NCI-H524 treated with DMSO at 0.1 percent for 48 hours (cell line): ENCODE results near the gene NDUFS1.
A peak's percentile ranks its signal among the peaks of the same experiment; 100 is the strongest.
"Not testable (repeated sequence)": the region's sequence is repeated elsewhere in the genome, so short reads cannot be mapped to it uniquely, and the experiment has no call there.

ENCODE experiments used
- DNase-seq: peaks from one replicate; lab custom pipeline; 2025; lab: John Stamatoyannopoulos, UW

NDUFS1 gene

DNA sequence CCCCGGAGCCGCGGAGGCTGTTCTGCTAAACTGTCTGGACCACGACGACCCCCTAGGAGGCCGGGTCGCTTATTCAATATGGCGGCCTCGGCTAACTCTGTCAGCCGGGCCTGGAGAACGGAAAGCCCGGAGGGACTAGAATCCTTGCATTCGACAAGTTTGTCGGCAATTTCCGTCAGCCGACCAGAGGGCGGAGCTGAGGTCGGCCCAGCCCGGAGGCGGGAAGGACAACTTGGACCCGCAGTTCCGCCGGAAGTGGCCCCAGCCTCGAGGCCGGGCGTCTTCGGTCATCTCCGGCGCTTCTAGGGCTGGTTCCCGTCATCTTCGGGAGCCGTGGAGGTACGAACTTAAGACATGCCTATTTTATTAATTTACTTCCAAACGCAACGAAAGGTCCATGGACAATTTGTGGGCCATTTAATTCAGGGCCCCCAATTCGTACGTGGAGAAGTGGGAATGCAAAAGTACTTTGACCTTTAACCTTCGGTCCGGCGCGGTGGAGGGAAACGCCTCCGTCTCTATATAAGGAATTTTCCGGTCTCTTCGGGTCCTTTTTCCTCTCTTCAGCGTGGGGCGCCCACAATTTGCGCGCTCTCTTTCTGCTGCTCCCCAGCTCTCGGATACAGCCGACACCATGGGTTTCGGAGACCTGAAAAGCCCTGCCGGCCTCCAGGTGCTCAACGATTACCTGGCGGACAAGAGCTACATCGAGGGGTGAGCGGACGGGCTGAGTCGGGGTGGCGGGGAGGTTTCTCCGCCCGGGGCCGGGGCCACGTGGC is at the start of gene NDUFS1, which contains the start of gene EEF1B2:
TSS of gene NDUFS1 (minus strand) at position 99 of the 779 bp plus-strand sequence. CDS start 5,766 bp downstream, outside the sequence.
TSS of gene EEF1B2 (plus strand) at position 550 of the 779 bp plus-strand sequence. CDS start at position 635, 85 bp downstream.
- peak; percentile 71 for DNase-seq

DNA sequence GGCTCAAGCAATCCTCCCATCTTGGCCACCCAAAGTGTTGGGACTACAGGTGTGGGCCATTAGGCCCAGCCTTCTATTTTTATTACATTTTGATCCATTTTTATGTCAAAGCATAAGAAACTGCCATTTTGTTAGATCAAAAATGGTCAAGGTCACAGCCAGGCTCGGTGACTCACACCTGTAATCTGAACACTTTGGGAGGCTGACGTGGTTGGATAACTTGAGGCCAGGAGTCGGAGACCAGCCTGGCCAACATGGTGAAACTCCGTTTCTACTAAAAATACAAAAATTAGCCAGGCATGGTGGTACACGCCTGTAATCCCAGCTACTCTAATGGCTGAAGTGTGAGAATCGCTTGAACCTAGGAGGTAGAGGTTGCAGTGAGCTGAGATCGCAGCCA is 49.7 kb upstream of the NDUFS1 start:
- no peak for DNase-seq

DNA sequence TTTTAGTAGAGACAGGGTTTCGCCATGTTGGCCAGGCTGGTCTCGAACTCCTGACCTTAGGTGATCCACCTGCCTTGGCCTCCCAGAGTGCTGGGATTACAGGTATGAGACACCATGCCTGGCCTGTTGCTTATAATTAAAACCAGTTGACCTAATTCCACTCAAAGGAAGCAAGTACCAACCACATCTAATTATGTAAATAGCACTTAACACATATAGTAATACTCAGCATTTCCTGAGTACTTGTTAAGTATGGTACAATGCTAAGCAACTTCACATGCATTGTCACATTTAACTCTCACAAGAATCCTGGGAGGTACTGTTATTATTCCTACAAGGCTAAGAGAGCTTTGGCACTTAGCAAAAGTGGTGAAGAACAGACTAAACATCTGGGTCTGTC is 48.1 kb upstream of the NDUFS1 start:
- not testable (repeated sequence) for DNase-seq

DNA sequence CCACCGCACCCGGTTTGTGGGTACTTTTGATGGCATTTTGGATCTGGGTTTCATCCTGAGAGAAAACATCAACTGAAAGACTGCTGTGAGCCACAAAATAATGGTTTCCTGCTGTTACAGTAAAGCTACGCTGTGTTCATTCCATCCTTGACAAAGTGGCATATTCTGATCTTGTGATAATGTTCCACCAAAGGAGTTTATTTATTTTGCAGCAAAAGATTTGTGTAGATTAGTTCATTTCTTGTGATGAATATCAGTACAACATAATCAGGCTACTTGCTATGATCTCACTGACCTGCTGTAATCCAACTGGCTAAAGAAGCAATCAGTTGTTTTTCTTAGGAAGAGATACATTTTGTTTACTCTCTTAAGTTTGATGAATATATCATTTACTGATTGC is 45.5 kb upstream of the NDUFS1 start:
- DNase-seq, result no peak

DNA sequence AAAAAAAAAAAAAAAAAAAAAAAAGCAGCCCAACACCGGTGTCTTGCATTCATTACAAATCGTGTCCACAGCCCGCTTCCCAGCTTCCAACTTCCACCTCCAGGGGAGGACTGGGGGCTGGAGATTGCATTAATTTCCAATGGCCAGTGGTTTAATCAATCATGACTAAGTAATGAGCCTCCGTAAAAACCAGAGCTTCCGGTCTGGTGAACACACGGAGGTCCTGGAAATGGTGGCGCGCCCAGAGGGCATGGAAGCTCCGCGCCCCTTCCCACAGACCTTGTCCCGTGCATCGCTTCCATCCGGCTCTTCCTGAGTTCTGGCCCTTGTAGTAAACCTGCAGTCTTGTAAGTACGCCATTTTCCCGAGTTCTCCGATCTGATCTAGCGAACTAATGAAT is 44.1 kb upstream of the NDUFS1 start:
- no peak for DNase-seq

DNA sequence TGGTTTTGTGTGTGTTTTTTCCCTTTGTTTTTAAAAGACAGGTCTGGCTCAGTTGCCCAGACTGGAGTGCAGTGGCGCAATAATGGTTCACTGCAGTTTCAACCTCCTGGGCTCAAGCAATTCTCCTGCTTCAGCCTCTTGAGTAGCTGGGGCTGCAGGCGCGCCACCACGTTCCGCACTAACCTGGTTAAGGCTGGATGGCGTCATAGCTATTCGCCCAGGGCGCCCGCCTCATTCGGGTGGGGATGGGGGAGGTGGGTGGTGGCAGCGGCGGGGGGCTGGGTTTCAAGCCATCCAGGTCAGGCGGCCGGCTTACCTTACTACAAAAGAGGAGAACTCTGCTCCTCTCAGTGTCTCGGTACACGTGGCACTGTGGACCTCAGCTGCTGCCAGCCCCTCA is 43.2 kb upstream of the NDUFS1 start:
- no peak for DNase-seq

DNA sequence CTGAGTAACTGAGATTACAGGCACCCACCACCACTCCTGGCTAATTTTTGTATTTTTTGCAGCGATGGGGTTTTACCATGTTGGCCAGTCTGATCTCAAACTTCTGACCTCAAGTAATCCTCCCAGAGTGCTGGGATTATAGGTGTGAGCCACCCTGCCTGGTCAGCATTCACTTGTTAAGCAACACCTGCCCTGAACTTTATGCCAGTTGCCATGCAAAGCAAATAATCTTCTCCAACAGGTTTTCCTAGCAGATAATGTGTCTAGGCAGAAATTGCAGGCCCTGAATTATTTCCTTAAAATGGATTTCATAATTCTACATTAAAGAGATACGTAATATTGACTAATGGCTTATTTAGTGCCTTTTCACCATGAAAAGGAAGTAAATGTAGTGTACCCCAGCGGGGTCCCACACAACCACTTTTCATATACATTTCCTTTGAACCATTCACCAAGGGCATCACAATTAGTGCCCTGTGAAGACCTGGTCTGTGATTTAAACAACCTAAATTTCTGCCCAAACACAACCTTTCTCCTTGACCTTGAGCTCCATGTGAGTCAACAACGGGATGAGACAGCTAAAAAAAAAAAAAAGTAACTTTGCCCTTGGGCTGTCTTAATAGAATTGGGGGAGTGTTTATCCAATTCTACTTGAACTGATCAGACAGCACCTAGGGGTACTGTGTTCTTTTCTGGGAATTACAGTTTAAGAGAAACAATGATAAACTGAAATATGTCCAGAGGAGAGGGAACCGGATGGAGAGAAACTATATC is 42.0 kb upstream of the NDUFS1 start:
- no peak for DNase-seq

DNA sequence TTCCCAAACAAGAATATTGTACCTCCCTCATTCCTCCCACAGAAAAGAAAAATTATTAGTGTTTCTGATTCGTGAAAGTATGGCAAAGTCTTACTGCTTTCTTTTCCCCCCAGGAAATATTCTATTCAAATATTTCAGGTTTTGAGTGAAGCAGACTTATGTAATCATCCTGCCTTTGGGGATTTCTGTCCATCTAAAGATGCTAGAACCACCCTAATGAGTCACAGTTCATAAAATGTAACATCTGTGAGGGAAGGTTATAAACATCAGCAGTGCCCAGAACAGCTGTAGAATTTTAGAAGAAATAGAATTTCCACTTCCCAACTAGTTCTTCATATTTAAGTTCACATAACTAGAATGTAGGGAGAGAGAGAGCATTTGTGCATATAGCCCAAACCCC is 39.4 kb upstream of the NDUFS1 start:
- DNase-seq, result no peak

DNA sequence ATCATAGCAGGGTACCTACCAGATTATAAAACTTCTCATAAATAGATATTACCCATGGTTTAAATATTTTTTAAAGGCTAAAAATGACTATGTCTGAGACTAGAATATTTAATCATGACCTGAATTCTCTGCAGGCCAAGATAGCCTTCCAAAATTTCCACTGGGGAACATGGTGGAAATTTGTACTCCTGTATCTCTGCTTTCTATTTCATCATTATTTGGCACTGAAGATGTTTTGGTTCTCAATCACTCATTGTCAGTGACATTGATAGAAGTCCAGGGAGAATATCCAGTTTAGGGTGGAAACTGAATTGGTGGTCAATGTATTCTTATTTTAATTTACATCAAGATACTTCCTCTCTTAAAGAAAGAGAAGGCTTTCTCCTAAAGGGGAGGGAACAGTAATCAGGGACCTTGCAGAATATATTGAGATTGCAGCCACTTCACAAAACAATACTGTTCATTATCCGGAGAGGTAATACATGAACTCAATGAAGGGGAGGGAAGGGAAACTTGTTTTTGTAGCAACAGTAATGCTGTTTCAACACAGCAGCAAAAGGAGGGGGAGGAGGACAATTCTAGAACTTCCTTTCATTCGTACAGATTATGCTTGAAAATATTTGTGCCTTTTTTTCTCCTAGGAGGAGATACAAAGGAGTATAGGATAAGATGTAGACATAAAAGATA is 34.6 kb upstream of the NDUFS1 start:
- DNase-seq, result no peak

DNA sequence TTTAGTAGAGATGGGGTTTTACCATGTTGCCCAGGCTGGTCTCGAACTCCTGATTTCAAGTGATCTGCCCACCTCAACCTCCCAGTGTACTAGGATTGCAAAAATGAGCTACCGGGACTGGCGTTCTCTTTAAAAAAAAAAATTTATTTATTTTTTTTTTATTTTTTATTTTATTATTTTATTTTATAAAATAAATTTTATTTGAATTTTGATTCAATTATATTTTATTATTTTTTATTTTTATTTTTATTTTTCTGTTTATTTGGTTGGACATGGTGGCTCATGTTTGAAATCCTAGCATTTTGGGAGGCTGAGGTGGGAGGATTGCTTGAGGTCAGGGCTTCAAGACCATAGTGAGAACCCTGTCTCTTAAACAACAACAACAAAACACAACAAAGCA is 32.9 kb upstream of the NDUFS1 start:
- no peak for DNase-seq

DNA sequence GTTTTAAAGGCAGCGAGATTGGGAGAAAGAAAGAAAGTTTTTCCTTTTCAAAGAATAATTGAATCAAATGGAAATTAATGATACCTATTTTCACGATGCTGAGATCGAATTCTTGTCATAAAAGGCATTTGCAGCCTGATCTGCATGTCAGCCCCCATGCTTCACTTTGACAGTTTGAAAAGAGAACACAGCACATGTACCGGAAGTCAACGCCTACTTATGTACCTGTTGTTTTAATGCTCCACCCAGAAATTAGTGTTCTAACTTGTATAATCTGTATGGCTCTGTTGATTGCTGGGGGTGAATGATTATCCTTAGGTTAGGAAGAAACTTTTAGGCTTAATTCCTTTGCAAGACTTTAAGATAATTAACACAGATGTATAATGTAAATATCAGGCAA is 31.4 kb upstream of the NDUFS1 start:
- no peak for DNase-seq

DNA sequence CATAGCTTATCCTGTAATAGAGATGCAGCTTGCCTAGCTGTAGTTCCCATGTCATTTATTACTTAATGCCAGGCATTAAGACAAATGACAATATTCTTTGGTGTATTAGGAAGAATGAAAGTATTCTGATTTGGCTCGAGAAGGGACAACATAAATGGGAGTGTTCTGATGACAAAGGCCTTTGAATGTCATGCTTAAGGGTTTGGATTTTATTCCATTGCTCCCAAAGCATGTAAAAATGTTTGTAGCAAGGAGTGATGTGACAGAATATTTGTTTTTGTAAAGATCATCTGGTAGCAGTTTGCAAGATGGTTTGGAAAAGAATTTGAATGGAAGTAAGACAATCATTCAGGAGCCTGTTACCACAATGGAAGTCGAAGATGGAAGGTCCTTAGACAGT is 30.9 kb upstream of the NDUFS1 start:
- no peak for DNase-seq

DNA sequence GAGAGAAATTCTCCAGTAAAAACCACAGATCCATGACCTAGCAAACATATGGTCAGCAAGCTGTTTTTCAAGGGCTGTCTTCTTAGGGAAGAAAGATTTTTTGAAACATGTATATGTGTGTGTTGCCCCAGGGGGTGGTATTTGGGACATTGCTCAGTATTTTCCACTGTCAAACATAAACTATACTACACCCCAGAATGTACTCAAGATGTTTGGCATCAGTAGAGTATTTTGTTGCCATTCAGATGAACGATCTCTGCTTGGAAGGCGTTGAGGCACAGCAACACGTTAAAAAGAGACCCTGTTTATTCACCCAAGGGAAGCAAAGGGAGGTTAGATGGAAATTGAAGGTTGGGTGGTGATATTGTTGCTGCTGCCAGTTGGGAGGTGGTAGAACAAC is 30.4 kb upstream of the NDUFS1 start:
- DNase-seq, result no peak

DNA sequence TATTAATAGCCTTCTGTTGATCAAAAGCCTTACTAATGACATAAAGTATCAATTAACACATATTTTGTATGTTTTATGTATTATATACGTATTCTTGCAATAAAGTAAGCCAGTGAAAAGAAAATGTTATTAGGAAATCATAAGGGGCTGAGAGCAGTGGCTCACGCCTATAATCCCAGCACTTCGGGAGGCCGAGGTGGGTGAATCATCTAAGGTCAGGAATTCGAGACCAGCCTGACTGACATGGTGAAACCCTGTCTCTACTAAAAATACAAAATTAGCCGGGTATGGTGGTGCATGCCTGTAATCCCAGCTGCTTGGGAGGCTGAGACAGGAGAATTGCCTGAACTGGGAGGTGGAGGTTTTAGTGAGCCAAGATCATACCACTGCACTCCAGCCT is 22.3 kb upstream of the NDUFS1 start:
- not testable (repeated sequence) for DNase-seq

DNA sequence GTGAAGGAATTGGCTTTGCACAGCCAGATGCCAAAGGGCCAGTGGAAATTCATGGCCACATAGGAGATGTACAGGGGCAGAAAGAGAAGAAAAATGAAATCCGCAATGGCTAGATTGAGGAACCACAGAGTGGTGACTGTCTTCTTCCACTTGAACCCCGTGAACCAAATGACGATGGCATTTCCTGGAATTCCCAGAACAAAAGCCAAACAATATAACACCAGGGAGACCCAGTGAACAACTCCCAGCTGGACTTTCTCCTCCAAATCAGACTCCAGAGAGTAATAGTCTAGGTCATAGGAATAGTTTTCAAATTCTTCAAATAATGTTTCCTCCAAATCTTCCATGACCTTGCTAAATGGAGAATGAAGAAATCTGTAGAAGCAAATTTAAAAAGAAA is 17.7 kb upstream of the NDUFS1 start:
- DNase-seq, result no peak

DNA sequence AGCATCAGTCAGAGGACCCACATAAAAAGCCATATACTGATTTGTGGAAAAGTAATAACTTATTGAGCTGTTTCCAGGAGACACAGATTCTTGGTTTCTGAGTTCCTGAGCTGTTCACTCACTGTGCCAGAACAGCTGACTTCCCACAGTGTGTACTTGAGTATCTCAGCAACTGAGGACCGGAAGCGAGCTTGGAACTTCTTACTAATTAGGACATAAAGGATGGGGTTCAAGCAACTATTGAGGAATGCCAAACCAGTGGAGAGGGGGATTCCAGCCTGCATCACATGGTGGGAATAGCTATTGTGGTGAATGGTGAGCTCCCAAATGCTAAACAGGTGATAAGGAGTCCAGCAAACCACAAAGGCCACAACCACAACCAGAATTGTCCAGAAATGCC is 16.9 kb upstream of the NDUFS1 start:
- no peak for DNase-seq

DNA sequence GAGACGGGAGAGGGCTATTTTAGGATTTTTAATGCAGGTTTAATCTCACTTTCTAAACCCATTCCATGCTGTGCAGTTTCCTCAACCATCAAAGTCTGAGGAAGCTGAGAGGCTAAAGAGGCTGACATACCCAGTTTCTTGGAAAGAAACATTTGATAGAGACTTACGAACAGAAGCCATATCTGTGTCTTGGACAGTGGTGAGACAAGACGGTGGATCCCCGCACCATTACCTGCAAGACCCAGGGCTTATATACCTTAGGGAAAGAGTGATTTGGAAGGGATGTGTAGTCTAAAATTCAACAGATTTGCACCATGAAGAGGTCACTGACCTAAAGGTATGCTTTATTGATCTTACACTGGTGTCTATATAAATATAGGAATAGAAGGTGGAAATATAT is 13.9 kb upstream of the NDUFS1 start:
- no peak for DNase-seq

DNA sequence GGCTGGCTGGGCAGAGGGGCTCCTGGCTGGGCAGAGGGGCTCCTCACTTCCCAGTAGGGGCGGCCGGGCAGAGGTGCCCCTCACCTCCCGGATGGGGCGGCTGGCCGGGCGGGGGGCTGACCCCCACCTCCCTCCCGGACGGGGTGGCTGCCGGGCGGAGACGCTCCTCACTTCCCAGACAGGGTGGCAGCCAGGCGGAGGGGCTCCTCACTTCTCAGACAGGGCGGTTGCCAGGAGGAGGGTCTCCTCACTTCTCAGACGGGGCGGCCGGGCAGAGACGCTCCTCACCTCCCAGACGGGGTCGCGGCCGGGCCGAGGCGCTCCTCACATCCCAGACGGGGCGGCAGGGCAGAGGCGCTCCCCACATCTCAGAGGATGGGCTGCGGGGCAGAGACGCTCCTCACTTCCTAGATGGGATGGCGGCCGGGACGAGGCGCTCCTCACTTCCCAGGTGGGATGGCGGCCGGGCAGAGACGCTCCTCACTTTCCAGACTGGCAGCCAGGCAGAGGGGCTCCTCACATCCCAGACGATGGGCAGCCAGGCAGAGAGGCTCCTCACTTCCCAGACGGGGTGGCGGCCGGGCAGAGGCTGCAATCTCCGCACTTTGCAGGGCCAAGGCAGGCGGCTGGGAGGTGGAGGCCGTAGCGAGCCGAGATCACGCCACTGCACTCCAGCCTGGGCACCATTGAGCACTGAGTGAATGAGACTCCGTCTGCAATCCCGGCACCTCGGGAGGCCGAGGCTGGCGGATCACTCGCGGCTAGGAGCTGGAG is 12.6 kb upstream of the NDUFS1 start:
- not testable (repeated sequence) for DNase-seq

DNA sequence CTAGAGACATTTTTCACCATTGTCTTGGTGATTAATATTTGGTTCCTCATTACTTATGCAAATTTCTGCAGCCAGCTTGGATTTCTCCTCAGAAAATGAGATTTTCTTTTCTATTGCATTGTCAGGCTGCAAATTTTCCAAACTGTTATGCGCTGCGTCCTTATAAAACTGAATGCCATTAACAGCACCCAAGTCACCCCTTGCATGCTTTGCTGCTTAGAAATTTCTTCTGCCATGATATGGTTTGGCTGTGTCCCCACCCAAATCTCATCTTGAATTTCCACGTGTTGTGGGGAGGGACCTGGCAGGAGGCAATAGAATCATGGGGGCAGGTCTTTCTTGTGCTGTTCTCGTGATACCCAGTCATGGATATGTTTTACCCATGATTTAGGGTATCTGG is 9.0 kb upstream of the NDUFS1 start:
- DNase-seq, result not testable (repeated sequence)

DNA sequence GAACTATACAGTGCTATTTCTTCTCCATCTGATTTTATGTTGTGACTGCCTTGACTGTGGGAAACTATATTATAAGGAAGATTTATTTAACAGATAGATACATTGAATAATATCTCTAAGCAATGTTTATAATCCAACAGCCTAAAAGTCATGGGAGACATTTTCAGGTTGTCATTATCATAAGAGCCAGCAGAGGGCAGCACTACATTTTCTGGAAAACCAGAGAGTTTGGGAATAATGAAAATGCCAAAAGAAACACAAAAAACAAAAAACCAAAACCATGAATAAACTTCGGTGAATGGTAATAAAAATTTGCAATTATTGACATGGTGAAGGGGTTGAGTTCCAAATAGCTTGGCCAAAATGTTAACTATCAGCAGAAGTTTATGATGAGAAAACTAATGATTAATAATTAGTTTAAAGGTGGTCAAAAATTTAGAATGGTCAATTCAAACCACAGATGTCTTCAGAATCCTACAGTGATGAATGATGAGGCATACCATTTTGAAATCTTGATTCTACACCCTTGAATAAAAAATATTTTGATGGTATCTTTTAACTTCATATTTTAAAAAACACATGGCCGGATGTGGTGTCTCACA is 5.1 kb upstream of the NDUFS1 start:
- DNase-seq, result no peak

DNA sequence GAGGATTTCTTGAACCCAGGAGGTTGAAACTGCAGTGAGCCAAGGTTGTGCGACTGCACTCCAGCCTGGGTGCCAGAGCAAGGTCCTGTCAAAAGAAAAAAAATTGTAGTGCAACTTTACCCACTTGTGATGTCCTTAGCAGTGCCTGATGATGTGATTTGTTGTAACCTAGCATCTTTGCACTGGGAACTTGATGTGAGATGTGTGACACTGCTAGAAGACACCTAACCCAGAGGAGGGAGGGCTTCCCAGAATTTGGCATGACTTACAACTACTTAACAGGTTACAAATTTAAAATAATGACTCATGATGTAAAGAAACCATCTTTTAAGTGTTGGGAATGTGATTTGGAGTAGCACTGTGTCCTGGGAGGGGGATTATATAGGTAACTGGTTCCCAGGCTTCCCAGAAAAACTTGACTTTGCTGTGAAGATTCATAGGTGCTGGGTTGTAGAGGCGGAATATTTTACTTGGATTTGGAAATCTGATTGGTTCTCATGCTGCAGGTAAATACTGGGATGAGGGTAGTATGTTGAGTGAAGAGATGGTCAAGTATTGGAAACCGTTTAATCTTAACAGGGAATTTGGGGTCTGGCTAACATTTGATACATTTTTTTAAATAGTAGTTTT is 4.1 kb upstream of the NDUFS1 start:
- DNase-seq, result no peak
